ENCODE results near the gene TMEM132C.

- TF ChIP-seq POLR2A (IDR thresholded peaks at IDR 0.05; ENCODE audit: low read depth, low read length) (no peak), POLR2AphosphoS5 (IDR thresholded peaks at IDR 0.05; ENCODE audit: low read depth, low read length) (no peak)
Observed at GRCh38 chr12:128458301-128458974, 191.5 kb downstream of the TMEM132C start.
